ENCODE data around the gene JAM3.

- no peak for TF ChIP-seq MAZ (IDR thresholded peaks at IDR 0.05; ENCODE audit: borderline replicate concordance, low read depth, low read length)
- no peak for TF ChIP-seq MAFK (IDR thresholded peaks at IDR 0.05; ENCODE audit: low read depth, low read length)
- no peak for TF ChIP-seq CTCF (conservative IDR thresholded peaks at IDR 0.05; ENCODE audit: low read depth, low read length)
- no peak for TF ChIP-seq SMC3 (IDR thresholded peaks at IDR 0.05; ENCODE audit: low read depth, low read length)
- TF ChIP-seq POLR2A (IDR thresholded peaks at IDR 0.05; ENCODE audit: low read depth, low read length): no peak
- no peak for TF ChIP-seq FOS (IDR thresholded peaks at IDR 0.05; ENCODE audit: low read depth, low read length)
- no peak for TF ChIP-seq CEBPB (IDR thresholded peaks at IDR 0.05; ENCODE audit: low read depth, low read length)
- TF ChIP-seq BHLHE40 (IDR thresholded peaks at IDR 0.05; ENCODE audit: low read depth, low read length): no peak
Observed at GRCh38 chr11:134044514-134045284, 24.2 kb upstream of the JAM3 start.
